HuH-7.5 (cell line): ENCODE measurements around the gene ACER2.
"Not testable (repeated sequence)": the region's sequence is repeated elsewhere in the genome, so short reads cannot be mapped to it uniquely, and the experiment has no call there.

ENCODE experiments used
- DNase-seq: peaks from one replicate; pipeline ENCODE4 v3.0.0; 2011; ENCODE audit warnings: low spot score

Gene ACER2

DNA sequence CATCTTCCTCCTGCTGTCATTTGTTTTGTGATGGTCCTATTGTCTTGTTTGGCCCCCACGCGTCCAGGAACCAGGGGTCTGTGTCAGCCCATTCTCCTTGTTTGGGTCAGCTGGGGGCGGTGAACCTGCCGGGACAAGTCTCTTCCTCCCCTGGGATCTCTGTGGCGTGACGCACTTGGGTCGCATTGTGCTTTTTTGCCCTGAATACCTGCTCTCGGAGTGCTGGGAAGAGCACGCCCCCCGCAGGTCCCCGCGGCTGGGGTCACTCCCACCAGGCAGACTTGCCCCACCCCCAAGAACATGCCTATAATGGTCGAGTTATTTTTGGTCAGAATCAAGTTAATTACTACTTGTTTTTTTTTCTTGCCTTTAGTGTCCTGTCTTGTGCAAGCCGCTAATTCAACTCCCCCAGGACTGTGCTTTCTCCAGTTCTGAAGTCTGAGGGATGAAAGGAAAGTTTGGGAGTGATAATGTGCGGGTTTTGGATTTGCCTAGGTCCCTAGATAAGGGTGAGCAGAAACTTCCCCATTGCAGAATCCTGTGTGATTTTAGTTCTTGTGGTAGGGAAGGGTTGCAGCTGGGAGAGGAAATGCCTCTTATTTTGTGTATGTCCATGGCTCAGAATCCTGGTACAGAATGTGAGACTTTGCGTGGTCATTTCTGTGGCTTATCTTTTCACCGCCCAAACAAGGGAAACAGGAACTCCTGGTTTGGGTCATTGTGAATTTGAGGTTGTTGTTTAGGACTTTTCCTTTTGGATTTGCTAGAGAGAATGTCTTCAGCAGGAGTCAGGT, 789 bp downstream of the ACER2 start:
- DNase-seq: no peak

- no peak for DNase-seq
Observed at GRCh38 chr9:19410195-19410503, 1.3 kb downstream of the ACER2 start.

GRCh38 chr9:19410594-19410993, 1.8 kb downstream of the ACER2 start:
- no peak for DNase-seq

GRCh38 chr9:19411316-19411715, 2.5 kb downstream of the ACER2 start:
- DNase-seq: no peak

DNA sequence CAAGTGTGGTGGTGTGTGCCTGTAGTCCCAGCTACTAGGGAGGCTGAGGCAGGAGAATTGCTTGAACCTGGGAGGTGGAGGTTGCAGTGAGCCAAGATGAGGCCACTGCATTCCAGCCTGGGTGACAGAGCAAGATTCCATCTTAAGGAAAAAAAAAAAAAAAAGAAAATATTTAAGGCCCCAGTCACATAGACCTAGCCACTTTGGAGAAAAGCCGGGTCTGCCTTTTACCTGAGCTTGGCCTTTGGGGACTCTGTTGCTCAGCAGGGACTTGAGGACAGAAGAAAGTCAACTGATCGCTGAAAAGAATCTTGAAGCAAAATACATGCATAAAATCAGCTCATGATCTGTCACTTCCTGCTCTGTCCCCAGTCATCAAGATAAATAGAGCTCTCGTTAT, 4.6 kb downstream of the ACER2 start:
- DNase-seq: not testable (repeated sequence)

DNA sequence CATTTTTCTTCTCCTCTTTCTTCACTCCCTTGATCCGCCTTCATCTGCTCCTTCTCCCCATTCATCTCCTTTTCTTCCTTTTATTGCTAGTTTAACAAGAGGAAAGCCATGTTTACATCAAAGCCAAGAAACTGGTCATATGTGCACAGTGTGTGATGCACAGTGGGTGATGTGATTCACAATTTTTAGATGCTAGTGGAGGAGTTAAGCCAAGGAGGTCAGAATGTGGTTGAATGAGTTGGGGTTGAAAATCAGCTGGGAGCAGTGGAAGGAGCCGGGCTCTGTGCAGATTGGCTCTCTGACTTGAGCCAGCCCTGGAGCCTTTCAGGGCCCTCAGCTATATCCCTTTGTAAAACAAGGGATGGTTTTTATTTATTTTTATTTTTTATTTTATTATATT, 7.3 kb downstream of the ACER2 start:
- no peak for DNase-seq

GRCh38 chr9:19420877-19421276, 12.1 kb downstream of the ACER2 start:
- no peak for DNase-seq

DNA sequence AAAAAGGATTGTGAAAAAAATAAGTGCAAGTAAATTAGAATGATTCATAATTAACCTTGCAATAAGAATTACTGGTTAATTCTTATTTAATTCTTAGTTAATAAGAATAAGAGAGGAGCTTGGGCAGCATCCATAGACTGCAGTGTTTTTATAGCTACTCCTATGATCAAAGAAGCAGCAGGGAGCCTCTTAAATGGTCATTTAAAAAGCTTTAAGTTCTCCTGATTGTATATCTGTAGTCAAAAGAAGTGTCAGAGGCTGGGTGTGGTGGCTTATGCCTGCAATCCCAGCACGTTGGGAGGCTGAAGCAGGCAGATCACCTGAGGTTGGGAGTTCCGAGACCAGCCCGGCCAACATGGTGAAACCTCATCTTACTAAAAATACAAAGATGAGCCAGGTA, 14.4 kb downstream of the ACER2 start:
- DNase-seq: no peak

DNA sequence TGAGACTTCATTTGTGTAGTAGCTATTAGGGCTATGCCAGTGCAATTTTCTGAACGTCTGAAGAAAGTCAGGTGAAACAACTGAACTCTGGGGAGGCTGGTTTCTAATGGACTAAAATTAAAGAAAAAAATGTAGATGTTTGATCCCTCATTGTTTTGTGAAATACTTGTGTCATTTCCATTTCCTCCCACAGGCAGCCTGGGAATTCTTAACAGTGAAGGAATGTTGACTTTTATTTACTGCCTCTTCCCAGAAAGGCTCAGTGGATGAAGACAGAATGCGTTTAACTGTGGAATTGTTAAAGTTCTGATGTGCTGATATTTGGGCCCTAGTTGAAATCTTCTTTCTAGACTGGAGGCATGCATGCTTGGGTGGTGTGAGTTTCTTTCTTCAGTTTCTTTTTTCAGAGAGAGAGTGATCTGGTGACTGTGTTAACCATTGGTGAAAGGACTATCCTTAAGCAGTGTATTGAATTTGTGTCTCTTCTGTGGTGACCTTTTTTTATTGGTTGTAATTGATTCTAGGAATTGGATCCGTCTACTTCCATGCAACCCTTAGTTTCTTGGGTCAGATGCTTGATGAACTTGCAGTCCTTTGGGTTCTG, 15.5 kb downstream of the ACER2 start:
- no peak for DNase-seq

DNA sequence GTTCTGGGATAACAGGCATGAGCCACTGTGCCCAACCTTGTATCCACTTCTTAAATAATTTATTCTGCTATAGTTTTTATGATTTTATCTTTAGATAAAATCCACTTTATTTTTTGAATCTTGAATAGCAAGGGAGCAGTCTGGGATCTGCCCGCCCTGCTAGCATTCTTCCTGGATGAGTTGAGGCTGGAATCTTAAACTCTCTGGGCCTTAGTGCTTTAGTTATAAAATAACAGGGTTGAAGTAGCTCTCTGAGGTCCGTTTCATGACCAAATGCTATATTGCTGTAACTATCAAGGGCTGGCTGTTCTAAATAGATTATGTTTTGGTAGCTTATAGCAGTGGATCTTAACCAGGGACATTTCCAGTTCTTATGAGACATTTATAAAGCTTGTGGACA, 20.8 kb downstream of the ACER2 start:
- no peak for DNase-seq

DNA sequence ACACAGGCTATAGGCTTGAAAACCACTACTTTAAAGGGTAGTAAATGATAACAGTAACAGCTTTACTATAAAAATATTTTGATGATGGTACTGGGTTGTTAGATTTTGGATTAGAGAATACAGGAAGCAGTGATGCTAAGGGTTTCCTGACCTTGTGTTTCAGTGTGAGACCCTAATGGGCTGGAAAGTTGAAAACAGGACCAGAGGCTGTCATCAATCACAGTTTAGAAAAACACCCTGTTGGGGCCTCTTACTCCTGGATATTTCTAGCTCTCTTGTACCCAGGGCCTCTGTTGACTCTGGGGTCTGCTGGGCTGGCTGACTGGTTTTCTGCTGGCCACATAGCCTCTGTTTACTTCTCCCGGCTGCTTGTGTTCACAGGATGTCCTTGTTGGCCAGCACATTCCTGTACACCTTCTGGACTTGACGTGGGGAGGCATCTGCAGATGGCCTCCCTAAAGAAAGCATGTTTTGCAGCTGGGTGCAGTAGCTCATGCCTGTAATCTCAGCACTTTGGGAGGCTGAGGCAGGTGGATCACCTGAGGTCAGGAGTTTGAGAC, 21.5 kb downstream of the ACER2 start:
- no peak for DNase-seq

GRCh38 chr9:19431361-19432171, 22.8 kb downstream of the ACER2 start:
- no peak for DNase-seq

- DNase-seq: no peak
Observed at GRCh38 chr9:19432473-19432872, 23.7 kb downstream of the ACER2 start.

DNA sequence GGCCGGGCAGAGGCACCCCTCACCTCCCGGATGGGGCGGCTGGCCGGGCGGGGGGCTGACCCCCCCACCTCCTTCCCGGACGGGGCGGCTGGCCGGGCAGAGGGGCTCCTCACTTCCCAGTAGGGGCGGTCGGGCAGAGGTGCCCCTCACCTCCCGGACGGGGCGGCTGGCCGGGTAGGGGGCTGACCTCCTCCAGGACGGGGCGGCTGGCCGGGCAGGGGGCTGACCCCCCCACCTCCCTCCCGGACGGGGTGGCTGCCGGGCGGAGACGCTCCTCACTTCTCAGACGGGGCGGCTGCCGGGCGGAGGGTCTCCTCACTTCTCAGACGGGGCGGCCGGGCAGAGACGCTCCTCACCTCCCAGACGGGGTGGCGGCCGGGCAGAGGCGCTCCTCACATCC, 24.9 kb downstream of the ACER2 start:
- not testable (repeated sequence) for DNase-seq

DNA sequence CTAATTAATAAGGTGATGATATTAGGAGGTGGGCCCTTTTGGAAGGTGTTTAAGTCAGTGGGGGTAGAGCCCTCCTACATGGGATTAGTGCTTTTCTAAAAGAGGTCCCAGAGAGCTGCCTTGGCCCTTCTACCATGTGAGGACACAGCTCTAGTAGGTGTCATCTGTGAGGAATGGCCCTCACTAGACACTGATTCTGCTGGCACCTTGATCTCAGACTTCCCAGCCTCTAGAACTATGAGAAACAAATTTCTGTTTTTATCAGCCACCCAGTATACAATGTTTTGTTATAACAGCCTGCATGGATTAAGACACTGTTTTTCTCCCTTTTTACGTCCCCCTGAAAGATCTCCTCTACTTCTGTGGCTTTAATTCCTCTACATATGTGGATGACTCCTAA, 31.6 kb downstream of the ACER2 start:
- no peak for DNase-seq

DNA sequence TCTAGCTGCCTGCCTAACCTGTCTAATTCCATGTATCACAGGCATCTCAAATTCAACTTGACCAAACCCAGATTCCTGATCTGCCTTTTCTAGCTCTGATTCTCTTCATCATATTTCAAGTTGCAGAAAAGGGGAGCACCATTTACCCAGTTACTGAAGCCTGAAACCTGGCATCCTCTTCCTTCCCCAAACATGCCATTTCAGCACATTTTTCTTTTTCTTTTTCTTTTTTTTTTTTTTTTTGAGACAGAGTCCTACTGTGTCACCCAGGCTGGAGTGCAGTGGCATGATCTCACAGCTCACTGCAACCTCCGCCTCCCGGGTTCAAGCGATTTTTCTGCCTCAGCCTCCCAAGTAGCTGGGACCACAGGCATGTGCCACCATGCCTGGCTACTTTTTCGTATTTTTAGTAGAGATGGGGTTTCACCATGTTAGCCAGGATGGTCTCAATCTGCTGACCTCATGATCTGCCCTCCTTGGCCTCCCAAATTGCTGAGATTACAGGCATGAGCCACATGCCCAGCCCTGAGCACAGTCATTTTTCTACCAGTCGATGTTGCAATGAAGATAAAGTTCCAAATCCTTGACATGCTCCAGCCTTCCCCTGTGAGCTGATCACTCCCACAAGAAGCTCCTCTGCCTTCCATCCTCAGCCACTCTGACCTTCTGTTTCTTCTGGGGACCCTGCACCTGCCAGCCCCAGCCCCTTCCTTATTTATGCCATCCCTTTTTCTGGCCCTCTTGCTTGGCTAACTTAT, 32.2 kb downstream of the ACER2 start:
- DNase-seq: no peak

DNA sequence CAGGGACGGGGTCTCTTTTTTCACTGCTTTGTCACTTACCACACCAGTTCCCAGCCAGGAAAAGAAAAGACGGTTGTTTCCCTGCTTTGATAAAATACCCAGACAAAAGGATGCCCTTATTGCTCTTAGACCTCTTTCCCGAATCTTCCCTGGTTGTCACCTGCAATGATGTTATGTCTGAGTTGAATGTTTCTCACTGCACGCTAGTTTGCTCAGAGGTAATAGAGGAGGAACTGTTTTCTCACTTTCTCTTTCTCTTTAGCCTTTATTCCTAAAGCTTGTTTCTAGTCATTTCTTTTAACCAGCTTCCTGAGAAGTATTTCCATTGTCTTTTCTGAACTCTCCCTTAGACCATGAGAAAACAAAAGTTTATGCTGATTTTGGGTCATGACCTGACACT, 32.9 kb downstream of the ACER2 start:
- DNase-seq: no peak

GRCh38 chr9:19442240-19442639, 33.4 kb downstream of the ACER2 start:
- DNase-seq: no peak

DNA sequence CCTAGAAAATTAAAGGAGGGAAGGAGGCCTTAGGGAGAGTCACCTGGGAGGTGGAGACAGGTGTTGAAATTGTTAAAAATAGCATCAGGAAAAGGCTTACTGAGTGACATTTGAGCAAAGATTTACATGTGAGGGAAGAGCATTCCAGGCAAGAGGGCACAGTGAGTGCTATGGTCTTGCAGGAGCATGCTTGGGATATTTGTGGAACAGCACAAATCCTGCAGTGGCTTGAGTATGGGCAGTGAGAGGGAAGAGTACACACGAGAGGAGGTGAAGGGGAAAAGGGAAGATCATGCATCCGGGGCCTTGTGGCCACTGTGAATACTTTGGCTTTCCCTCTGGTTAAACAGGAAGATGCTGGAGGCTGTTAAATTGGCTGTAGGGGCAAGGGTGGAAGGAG, 36.6 kb downstream of the ACER2 start:
- no peak for DNase-seq

- no peak for DNase-seq
Observed at GRCh38 chr9:19446361-19446861, 37.6 kb downstream of the ACER2 start.

DNA sequence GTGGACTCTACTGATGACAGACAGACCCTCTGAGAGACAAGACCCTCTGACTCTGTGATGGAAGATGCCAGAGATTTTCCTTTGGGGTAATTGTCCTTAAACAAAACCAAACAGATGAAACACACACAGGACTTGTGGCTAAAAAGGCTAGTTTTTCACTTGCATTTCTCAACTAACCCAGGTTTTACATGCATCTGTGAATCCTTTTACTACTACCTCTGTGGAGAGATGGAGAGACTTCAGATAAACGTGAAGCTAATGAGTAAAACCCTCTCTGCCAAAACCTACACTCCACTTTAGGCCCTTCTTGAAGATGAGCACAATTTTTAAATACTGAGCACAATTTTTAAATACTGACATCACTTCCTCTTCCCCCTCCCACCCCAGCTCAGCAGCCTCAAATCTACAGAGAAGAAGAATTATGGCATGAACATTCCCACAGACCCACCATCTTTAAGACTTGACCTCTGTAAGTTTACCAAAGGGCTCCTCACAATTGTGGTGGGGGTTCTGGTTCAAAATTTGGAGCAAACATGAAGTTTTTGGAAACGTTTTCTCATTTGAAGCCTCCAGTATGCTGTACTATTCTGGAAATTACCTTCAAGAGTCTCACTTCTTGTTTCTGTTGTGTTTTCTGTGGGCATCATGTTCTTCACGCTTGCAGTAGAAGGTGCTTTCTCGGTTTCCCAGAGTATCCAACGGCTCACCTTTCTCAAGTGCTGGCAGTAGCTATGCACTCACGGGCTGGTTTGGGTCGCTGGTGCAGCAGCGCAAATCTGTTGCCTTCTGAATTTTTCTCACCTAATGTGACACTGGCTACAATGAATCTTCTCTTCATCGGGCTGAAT, 42.7 kb downstream of the ACER2 start:
- DNase-seq: no peak
